H1 (cell line): ENCODE data around the gene MB. TPM values are rescaled to one million over a fixed set of nuclear protein-coding genes. Genes with fewer than 3 reads are reported as not detected.

Experiments used
- CTCF ChIA-PET: fragments of 300-600 bp; sonication (Branson Sonifier 250); formaldehyde crosslinking; loops from one replicate; lab custom pipeline; 2021; ENCODE audit not compliant: partially characterized antibody; lab: Charles Lee
- POLR2A ChIA-PET: fragments of 300-600 bp; sonication (Branson Sonifier 250); formaldehyde crosslinking; loops from one replicate; lab custom pipeline; 2021; ENCODE audit warnings: inconsistent platforms; ENCODE audit not compliant: partially characterized antibody; lab: Charles Lee
- DNase-seq, 2 experiments: peaks; one replicate each; pipeline versions ENCODE4 v3.0.0 to v3.0.0-alpha.2; 2010 to 2022; ENCODE audit warnings: low spot score in 2 of 2, low read depth in 1 of 2, mixed read lengths in 1 of 2
- FAIRE-seq: peaks from 2 replicates; lab custom pipeline; 2011; peaks lifted over from hg19 to GRCh38; lab: Jason Lieb, UNC
- H2AFZ ChIP-seq: 2 replicates; pipeline ENCODE4 v1.8.1; 2012; ENCODE audit warnings: low read length, inconsistent platforms
- H2AK5ac ChIP-seq: 2 replicates; pipeline ENCODE4 v1.6.1; 2013; ENCODE audit warnings: low read depth, low read length
- H2BK120ac ChIP-seq: replicated peaks from 2 replicates; pipeline ENCODE3; 2013; ENCODE audit warnings: low read depth, low read length, inconsistent platforms
- H2BK12ac ChIP-seq: 2 replicates; pipeline ENCODE4 v1.6.1; 2013; ENCODE audit warnings: low read depth, low read length
- H2BK15ac ChIP-seq: 2 replicates; pipeline ENCODE4 v1.6.1; 2013; ENCODE audit warnings: low read length
- H2BK20ac ChIP-seq: 2 replicates; pipeline ENCODE4 v1.6.1; 2013; ENCODE audit warnings: low read length
- H2BK5ac ChIP-seq: 2 replicates; pipeline ENCODE4 v1.6.1; 2013; ENCODE audit warnings: low read depth, low read length
- H3K14ac ChIP-seq: 2 replicates; pipeline ENCODE4 v1.6.1; 2013; ENCODE audit warnings: inconsistent platforms; ENCODE audit not compliant: insufficient read length
- H3K18ac ChIP-seq: 2 replicates; pipeline ENCODE4 v1.6.1; 2013; ENCODE audit warnings: low read length; ENCODE audit errors: extremely low read depth
- H3K23ac ChIP-seq: 2 replicates; pipeline ENCODE4 v1.6.1; 2013; ENCODE audit warnings: inconsistent platforms; ENCODE audit not compliant: insufficient read length
- H3K23me2 ChIP-seq: 2 replicates; pipeline ENCODE4 v1.6.1; 2013; ENCODE audit warnings: low read depth, low read length
- H3K27ac ChIP-seq: 2 replicates; pipeline ENCODE4 v1.6.1; 2011; ENCODE audit warnings: low read depth, low read length, inconsistent platforms
- H3K27me3 ChIP-seq, 4 experiments: replicated peaks in 1 of 4; 1 replicate in 1 of 4; 2 replicates in 3 of 4; pipeline versions ENCODE4 v1.6.1 to v1.8.1; 2011 to 2013; ENCODE audit warnings: low read length in 3 of 4, mild to moderate bottlenecking in 3 of 4, inconsistent platforms in 2 of 4, mixed read lengths in 2 of 4, moderate library complexity in 1 of 4; ENCODE audit not compliant: control insufficient read depth in 3 of 4, insufficient read depth in 3 of 4; ENCODE audit errors: extremely low read depth in 1 of 4
- H3K36me3 ChIP-seq, 4 experiments: 2 replicates each; pipeline versions ENCODE4 v1.6.1 to v1.8.1; 2011 to 2013; ENCODE audit warnings: mild to moderate bottlenecking in 4 of 4, low read length in 3 of 4, moderate library complexity in 2 of 4, control low read depth in 1 of 4, inconsistent platforms in 1 of 4; ENCODE audit not compliant: insufficient read depth in 4 of 4, control insufficient read depth in 2 of 4
- H3K4ac ChIP-seq: replicated peaks from 2 replicates; pipeline ENCODE3; 2013; ENCODE audit warnings: low read length, low read depth, mixed read lengths, inconsistent platforms; ENCODE audit not compliant: insufficient read length
- H3K4me1 ChIP-seq, 4 experiments: replicated peaks in 1 of 4; 1 replicate in 1 of 4; 2 replicates in 3 of 4; pipeline versions ENCODE4 v1.6.1 to v1.8.1; 2011 to 2013; ENCODE audit warnings: low read length in 3 of 4, inconsistent platforms in 2 of 4, mixed read lengths in 1 of 4; ENCODE audit not compliant: insufficient read depth in 4 of 4, control insufficient read depth in 3 of 4
- H3K4me2 ChIP-seq, 2 experiments: 2 replicates each; pipeline versions ENCODE4 v1.6.1 to v1.8.1; 2011 to 2013; ENCODE audit warnings: low read depth in 2 of 2, low read length in 2 of 2, control low read depth in 1 of 2, inconsistent platforms in 1 of 2, mild to moderate bottlenecking in 1 of 2; ENCODE audit not compliant: insufficient read depth in 1 of 2
- H3K4me3 ChIP-seq, 4 experiments: fragments of 200-600, 300-600 bp in 1 of 4; sonication (generic), shearing (Covaris generic), sonication (Bioruptor Twin) in 1 of 4; 2 replicates each; pipeline versions ENCODE4 v1.5.1 to v1.8.1; 2011 to 2016; ENCODE audit warnings: low read length in 4 of 4, low read depth in 3 of 4, control low read depth in 2 of 4, inconsistent platforms in 2 of 4, mild to moderate bottlenecking in 2 of 4, mixed read lengths in 1 of 4, moderate library complexity in 1 of 4; ENCODE audit not compliant: insufficient read depth in 2 of 4; ENCODE audit errors: extremely low read depth in 1 of 4
- H3K56ac ChIP-seq: replicated peaks from 2 replicates; pipeline ENCODE3; 2013; ENCODE audit warnings: low read depth, mild to moderate bottlenecking, mixed read lengths, low read length, inconsistent platforms; ENCODE audit not compliant: insufficient read length
- H3K79me1 ChIP-seq: 2 replicates; pipeline ENCODE4 v1.6.1; 2013; ENCODE audit warnings: low read depth, low read length, control low read depth
- H3K79me2 ChIP-seq, 2 experiments: 2 replicates each; pipeline versions ENCODE4 v1.6.1 to v1.8.1; 2012 to 2013; ENCODE audit warnings: low read length in 2 of 2, mild to moderate bottlenecking in 2 of 2, inconsistent platforms in 1 of 2; ENCODE audit not compliant: insufficient read depth in 2 of 2, control insufficient read depth in 1 of 2
- H3K9ac ChIP-seq, 4 experiments: replicated peaks in 1 of 4; 1 replicate in 1 of 4; 2 replicates in 3 of 4; pipeline versions ENCODE4 v1.6.1 to v1.8.1; 2011 to 2013; ENCODE audit warnings: low read depth in 3 of 4, low read length in 3 of 4, control low read depth in 2 of 4, mild to moderate bottlenecking in 2 of 4, moderate library complexity in 2 of 4, inconsistent platforms in 1 of 4; ENCODE audit errors: extremely low read depth in 1 of 4
- H3K9me3 ChIP-seq, 2 experiments: 2 replicates each; pipeline versions ENCODE4 v1.6.1 to v1.8.1; 2012 to 2013; ENCODE audit warnings: mild to moderate bottlenecking in 2 of 2, moderate library complexity in 2 of 2, control low read depth in 1 of 2, inconsistent platforms in 1 of 2, low read depth in 1 of 2, low read length in 1 of 2, mixed read lengths in 1 of 2; ENCODE audit not compliant: insufficient read depth in 2 of 2
- H4K20me1 ChIP-seq, 2 experiments: replicated peaks in 1 of 2; 2 replicates each; pipeline versions ENCODE3 to v1.8.1; 2011 to 2013; ENCODE audit warnings: inconsistent platforms in 2 of 2, low read length in 2 of 2, mild to moderate bottlenecking in 1 of 2; ENCODE audit not compliant: insufficient read depth in 2 of 2, control insufficient read depth in 1 of 2
- H4K5ac ChIP-seq: 2 replicates; pipeline ENCODE4 v1.6.1; 2013; ENCODE audit warnings: low read length, low read depth, mixed read lengths, inconsistent platforms; ENCODE audit not compliant: insufficient read length
- H4K8ac ChIP-seq: 2 replicates; pipeline ENCODE4 v1.8.0; 2013; ENCODE audit warnings: mild to moderate bottlenecking, moderate library complexity, low read length, inconsistent platforms; ENCODE audit not compliant: insufficient read depth; ENCODE audit errors: extremely low read depth
- H4K91ac ChIP-seq: replicated peaks from 2 replicates; pipeline ENCODE3; 2013; ENCODE audit warnings: low read length, mixed read lengths, inconsistent platforms; ENCODE audit not compliant: insufficient read length
- BACH1 ChIP-seq: IDR thresholded peaks from 2 replicates; pipeline ENCODE4 v1.6.1; 2012; ENCODE audit warnings: low read length, improper control_type of control experiment
- CTCF ChIP-seq, 3 experiments: IDR thresholded peaks; 1 replicate in 2 of 3; 2 replicates in 1 of 3; pipeline versions ENCODE4 v1.5.1 to v1.6.1; 2011; ENCODE audit warnings: low read length in 3 of 3, mild to moderate bottlenecking in 3 of 3, inconsistent platforms in 2 of 3, low read depth in 1 of 3, moderate library complexity in 1 of 3; ENCODE audit not compliant: insufficient read depth in 1 of 3; ENCODE audit errors: control extremely low read depth in 1 of 3
- JUN ChIP-seq: IDR thresholded peaks from 2 replicates; pipeline ENCODE4 v1.6.1; 2011; ENCODE audit warnings: low read depth, mild to moderate bottlenecking, improper control_type of control experiment, low read length
- KDM4A ChIP-seq: IDR thresholded peaks from one replicate; pipeline ENCODE4 v1.7.1; 2012; ENCODE audit warnings: low read depth, mild to moderate bottlenecking, moderate library complexity, low read length, inconsistent platforms; ENCODE audit not compliant: severe bottlenecking
- POU5F1 ChIP-seq: IDR thresholded peaks from 2 replicates; pipeline ENCODE4 v1.6.1; 2011; ENCODE audit warnings: low read depth, mild to moderate bottlenecking, low read length, moderate library complexity
- RNF2 ChIP-seq: fragments of 200-900, 300-1000 bp; sonication (generic); IDR thresholded peaks from 2 replicates; pipeline ENCODE4 v1.7.1; 2016; ENCODE audit warnings: borderline replicate concordance, low read depth, mild to moderate bottlenecking, antibody characterized with exemption, low read length; ENCODE audit not compliant: poor library complexity, severe bottlenecking; ENCODE audit errors: missing control alignments
- SRF ChIP-seq: IDR thresholded peaks from 2 replicates; pipeline ENCODE4 v1.6.1; 2011; ENCODE audit warnings: mild to moderate bottlenecking, low read depth, low read length, moderate library complexity
- SUZ12 ChIP-seq: fragments of 200-600 bp; sonication (generic); IDR thresholded peaks from 2 replicates; pipeline ENCODE4 v1.6.1; 2012; ENCODE audit warnings: mild to moderate bottlenecking, inconsistent platforms, low read length, moderate library complexity, mixed read lengths
- TAF7 ChIP-seq: optimal IDR thresholded peaks from 2 replicates; pipeline ENCODE3; 2011; ENCODE audit warnings: low read depth, mild to moderate bottlenecking, inconsistent platforms, low read length, moderate library complexity, borderline replicate concordance
- TBP ChIP-seq: IDR thresholded peaks from 2 replicates; pipeline ENCODE4 v1.6.1; 2011; ENCODE audit warnings: low read depth, low read length, improper control_type of control experiment
- TCF12 ChIP-seq: IDR thresholded peaks from 2 replicates; pipeline ENCODE4 v1.6.1; 2011; ENCODE audit warnings: low read depth, mild to moderate bottlenecking, low read length
- WGBS, 2 experiments: shearing (Covaris generic) in 1 of 2; methylation state at CpG; one replicate each; pipeline versions ENCODE4 v1.1.6 to v1.1.7; 2013 to 2015; ENCODE audit warnings: low lambda C conversion rate in 2 of 2, mixed read lengths in 2 of 2, inconsistent platforms in 1 of 2, low coverage in 1 of 2, missing lambda C conversion rate in 1 of 2; ENCODE audit not compliant: insufficient replicate concordance in 2 of 2, insufficient coverage in 1 of 2, insufficient read length in 1 of 2; ENCODE audit errors: extremely low coverage in 1 of 2, missing lambda C conversion rate in 1 of 2; 5-methylcytosine and 5-hydroxymethylcytosine counted together
- polyA plus RNA-seq, 7 experiments: library from polyadenylated mRNA; depleted of rRNA in 3 of 7; stranded (reverse) in 5 of 7; unstranded in 2 of 7; fragments of >200 nt in 5 of 7; fragments of 200-250 nt in 2 of 7; gene quantifications; 1 replicate in 5 of 7; 2 replicates in 1 of 7; 4 replicates in 1 of 7; pipeline versions ENCODE4 v1.2.1 to v1.2.3, GENCODE V29; 2011 to 2013; ENCODE audit warnings: missing spikeins in 2 of 7, mixed read lengths in 2 of 7
- total RNA-seq: library from RNA; stranded (reverse); fragmentation: NEBNext Ultra II Directional; extraction: Animal tissue kit (Norgen Biotek cat#: 25700); gene quantifications from 2 replicates; pipeline ENCODE4 v1.2.1, GENCODE V29; 2021

The MB gene
- total and polyA plus RNA-seq, 2 of the 8 experiments (the other 6 are each of a cell fraction or from before 2014, with no cell fraction given): 1.5 TPM; not detected in 1

- no peaks in the 10 kb centered on the region for H3K36me3 ChIP-seq
- no peak overlapping the region for H3K4ac ChIP-seq
- H3K79me1 ChIP-seq: no peaks in the 10 kb centered on the region
- no peak overlapping the region for H4K91ac ChIP-seq
- POLR2A ChIA-PET: no interaction called here
- H2BK20ac ChIP-seq: no peak overlapping the region
- DNase-seq: no peak
- H4K5ac ChIP-seq: no peak overlapping the region
- FAIRE-seq: no peak
- H3K4me2 ChIP-seq: no peak overlapping the region
- CTCF ChIA-PET: interaction anchor here (0.6 to 3.3 kb wide), 16 partner anchors 8 to 270 kb away, joined by 3 to 11 read pairs (median 4); no protein-coding TSS in a partner anchor
- H2BK5ac ChIP-seq: no peak overlapping the region
- H2BK12ac ChIP-seq: no peak overlapping the region
- H3K56ac ChIP-seq: no peak overlapping the region
- H3K27ac ChIP-seq: no peak overlapping the region
- peaks cover 7% of the 10 kb centered on the region; the same call in 1 of the 2 replicates for H3K23me2 ChIP-seq
- no peaks in the 10 kb centered on the region for H3K9me3 ChIP-seq
- no peaks in the 10 kb centered on the region for H3K79me2 ChIP-seq
- H3K18ac ChIP-seq: no peak overlapping the region
- H2AK5ac ChIP-seq: no peak overlapping the region
- H4K8ac ChIP-seq: no peak overlapping the region
- H4K20me1 ChIP-seq: no peaks in the 10 kb centered on the region
- no peak overlapping the region for H3K14ac ChIP-seq
- H2AFZ ChIP-seq: no peak overlapping the region
- peaks cover 0 to 16% (median 10%) of the 10 kb centered on the region in 4 experiments; a peak in 4 of 7 replicates for H3K4me1 ChIP-seq
- no peak overlapping the region for H3K9ac ChIP-seq
- H3K27me3 ChIP-seq: no peaks in the 10 kb centered on the region; a peak in 1 of 7 replicates
- WGBS, 2 experiments: 93% methylated on average over 6 of the region's 6 CpGs; no CpG with 5 or more reads in 1 of the 2 experiments
- H2BK120ac ChIP-seq: no peak overlapping the region
- H2BK15ac ChIP-seq: no peak overlapping the region
- H3K4me3 ChIP-seq: no peak overlapping the region
- H3K23ac ChIP-seq: no peak overlapping the region
- TF ChIP-seq RNF2 (no peak), SUZ12 (no peak), BACH1 (no peak), KDM4A (no peak), TCF12 (no peak), TAF7 (no peak), CTCF (IDR thresholded peaks at IDR 0.05; ENCODE audit: control extremely low read depth in 1 of 3, insufficient read depth in 1 of 3, low read depth in 1 of 3, low read length in 3 of 3) (no peak), POU5F1 (no peak), SRF (no peak), TBP (no peak), JUN (no peak)
These were observed 4.3 kb upstream of the MB start for GRCh38 chr22:35621451-35621850.
